Pancreas (tissue), 10 donors: ENCODE measurements around the gene STK24. TPM values are rescaled to one million over a fixed set of nuclear protein-coding genes. Genes with fewer than 3 reads are reported as not detected.

ENCODE experiments used
- ATAC-seq, 4 donors: fragments of 200-7000 bp; cut with Tn5 transposase; one replicate each; pipeline versions ENCODE4 v1.8.0 to v1.9.1; 2020; ENCODE audit warnings: mild to moderate bottlenecking in 4 of 4, moderate library complexity in 4 of 4
- DNase-seq, 6 donors: peaks; one replicate each; pipeline ENCODE4 v3.0.0-alpha.2; 2020
- FAIRE-seq: peaks from 2 replicates; lab custom pipeline; 2012; peaks lifted over from hg19 to GRCh38; lab: Jason Lieb, UNC
- H3K27ac ChIP-seq, 4 donors: fragments of 200-600 bp; sonication (generic); 1 replicate in 3 of 4; 2 replicates in 1 of 4; pipeline versions ENCODE4 v1.5.0 to v1.8.0; 2020
- H3K27me3 ChIP-seq, 4 donors: fragments of 200-600 bp; one replicate each; pipeline ENCODE4 v1.8.0; 2021
- H3K36me3 ChIP-seq, 3 donors: fragments of 200-600 bp; sonication (generic) in 1 of 3; one replicate each; pipeline versions ENCODE4 v1.5.0 to v1.8.0; 2020 to 2021
- H3K4me1 ChIP-seq, 3 donors: fragments of 200-600 bp; one replicate each; pipeline ENCODE4 v1.8.0; 2021
- H3K4me3 ChIP-seq, 4 donors: fragments of 200-600 bp; sonication (generic) in 2 of 4; one replicate each; pipeline versions ENCODE4 v1.5.0 to v1.8.0; 2020 to 2021
- H3K9me3 ChIP-seq, 4 donors: fragments of 200-600 bp; one replicate each; pipeline ENCODE4 v1.8.0; 2021
- WGBS, 2 donors: extraction: QIAGEN DNeasy Blood & Tissue Kit; methylation state at CpG; one replicate each; pipeline ENCODE4 v1.1.7; 2013; 5-methylcytosine and 5-hydroxymethylcytosine counted together
- intact Hi-C, 3 donors: fragments of 100-400 bp; cut with DNase I; formaldehyde crosslinking; loops; one replicate each; pipeline versions ENCODE4 v1.11.1 to v1.14.2; 2022
- polyA plus RNA-seq, 2 donors: library from polyadenylated mRNA; stranded (reverse); fragments of 200-250 nt; gene quantifications; one replicate each; pipeline ENCODE4 v1.2.3, GENCODE V29; 2013
- total RNA-seq, 6 donors: library from RNA; stranded (reverse); fragmentation: NEBNext Ultra II Directional in 4 of 6; extraction: Animal tissue kit (Norgen Biotek cat#: 25700) in 4 of 6; gene quantifications; one replicate each; pipeline versions ENCODE4 v1.2.1 to v1.2.4, GENCODE V29; 2021 to 2023
- TF ChIP-seq, protein P1 (sequence below), 4 donors: fragments of 200-600 bp; sonication (generic) in 3 of 4; IDR thresholded peaks; one replicate each; pipeline versions ENCODE4 v1.5.0 to v1.8.0; 2021; ENCODE audit warnings: antibody characterized with exemption in 4 of 4
- donor health status: healthy with polysubstance abuse.
- donor health status: DM: no; HTN: no; CAD: no; lungs with moderate emphysema.
- donor health status: DM: no; HTN: no; CAD: no.
- donor health status: control.
- donor health status: control.
- donor health status: Bipolar disorder and iron deficiency.
- donor health status: DM: yes; HTN: yes; CAD: no.
- donor health status: DM: no; HTN: no; CAD: no.
- donor health status: DM: no; HTN: no; CAD: no.
- donor health status: DM: yes; HTN: yes; CAD: no.

Gene STK24
- total and polyA plus RNA-seq, 8 donors, result 15.5 to 55.7 (median 37.4) TPM

GRCh38 chr13:98586400-98587345, 9.8 kb upstream of the STK24 start:
- no peak for ATAC-seq
- DNase-seq, result no peak
- H3K36me3 ChIP-seq, result no peaks in the 10 kb centered on the region
- intact Hi-C loops, result loop anchor here in 1 of 3 donors (10.0 kb wide), 1 partner anchor 58 kb away; no protein-coding TSS in a partner anchor
- 94% methylated on average over 4 of the region's 4 CpGs for WGBS, 2 donors
- H3K9me3 ChIP-seq, result no peaks in the 10 kb centered on the region
- H3K27ac ChIP-seq, result no peak overlapping the region
- no peaks in the 10 kb centered on the region for H3K27me3 ChIP-seq
- no peak overlapping the region for H3K4me3 ChIP-seq
- FAIRE-seq, result no peak
- TF ChIP-seq, protein P1, sequence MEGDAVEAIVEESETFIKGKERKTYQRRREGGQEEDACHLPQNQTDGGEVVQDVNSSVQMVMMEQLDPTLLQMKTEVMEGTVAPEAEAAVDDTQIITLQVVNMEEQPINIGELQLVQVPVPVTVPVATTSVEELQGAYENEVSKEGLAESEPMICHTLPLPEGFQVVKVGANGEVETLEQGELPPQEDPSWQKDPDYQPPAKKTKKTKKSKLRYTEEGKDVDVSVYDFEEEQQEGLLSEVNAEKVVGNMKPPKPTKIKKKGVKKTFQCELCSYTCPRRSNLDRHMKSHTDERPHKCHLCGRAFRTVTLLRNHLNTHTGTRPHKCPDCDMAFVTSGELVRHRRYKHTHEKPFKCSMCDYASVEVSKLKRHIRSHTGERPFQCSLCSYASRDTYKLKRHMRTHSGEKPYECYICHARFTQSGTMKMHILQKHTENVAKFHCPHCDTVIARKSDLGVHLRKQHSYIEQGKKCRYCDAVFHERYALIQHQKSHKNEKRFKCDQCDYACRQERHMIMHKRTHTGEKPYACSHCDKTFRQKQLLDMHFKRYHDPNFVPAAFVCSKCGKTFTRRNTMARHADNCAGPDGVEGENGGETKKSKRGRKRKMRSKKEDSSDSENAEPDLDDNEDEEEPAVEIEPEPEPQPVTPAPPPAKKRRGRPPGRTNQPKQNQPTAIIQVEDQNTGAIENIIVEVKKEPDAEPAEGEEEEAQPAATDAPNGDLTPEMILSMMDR (IDR thresholded peaks at IDR 0.05), result no peak
- peaks cover 0 to 3% (median 0%) of the 10 kb centered on the region in 3 donors for H3K4me1 ChIP-seq

GRCh38 chr13:98585946-98586345, 9.0 kb upstream of the STK24 start:
- DNase-seq (no peak), FAIRE-seq (no peak), ATAC-seq (no peak)
- H3K4me1 ChIP-seq, result peaks cover 0 to 4% (median 0%) of the 10 kb centered on the region in 3 donors
- no peaks in the 10 kb centered on the region for H3K36me3 ChIP-seq
- H3K27me3 ChIP-seq, result no peaks in the 10 kb centered on the region
- TF ChIP-seq, protein P1 (IDR thresholded peaks at IDR 0.05), result no peak
- no peaks in the 10 kb centered on the region for H3K9me3 ChIP-seq
- 20 to 26% methylated on average over 3 of the region's 3 CpGs for WGBS, 2 donors
- intact Hi-C loops, result loop anchor here in 1 of 3 donors (10.0 kb wide), 1 partner anchor 59 kb away; no protein-coding TSS in a partner anchor
- H3K27ac ChIP-seq, result no peak overlapping the region
- H3K4me3 ChIP-seq, result no peak overlapping the region

DNA sequence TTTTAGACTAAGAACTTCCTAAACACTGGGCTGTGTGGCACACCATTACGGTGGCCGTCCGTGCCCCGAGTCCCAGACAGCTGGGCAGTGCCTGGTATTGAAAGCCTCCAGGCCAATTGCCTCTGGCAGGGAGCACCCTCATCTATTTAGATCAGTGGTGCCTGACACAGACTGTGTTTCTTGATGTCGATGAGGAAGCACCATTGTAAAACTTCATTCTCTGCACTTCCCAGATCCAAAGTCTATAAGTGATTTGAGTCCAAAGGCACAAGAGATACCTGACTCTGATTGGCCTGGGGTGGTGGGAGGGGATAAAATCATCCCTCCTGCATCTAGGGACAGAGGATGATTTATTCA, 8.5 kb upstream of the STK24 start:
- H3K9me3 ChIP-seq, result no peaks in the 10 kb centered on the region
- peak in 1 of 4 donors; percentile 15 for ATAC-seq
- H3K4me1 ChIP-seq, result peaks cover 0 to 4% (median 0%) of the 10 kb centered on the region in 3 donors
- H3K36me3 ChIP-seq, result no peaks in the 10 kb centered on the region
- FAIRE-seq, result no peak
- DNase-seq, result no peak
- no peak overlapping the region for H3K4me3 ChIP-seq
- TF ChIP-seq, protein P1 (IDR thresholded peaks at IDR 0.05), result no peak
- intact Hi-C loops, result loop anchor here in 1 of 3 donors (10.0 kb wide), 1 partner anchor 59 kb away; no protein-coding TSS in a partner anchor
- WGBS, 2 donors, result 93 to 94% methylated on average over 5 of the region's 5 CpGs
- H3K27ac ChIP-seq, result no peak overlapping the region
- no peaks in the 10 kb centered on the region for H3K27me3 ChIP-seq

DNA sequence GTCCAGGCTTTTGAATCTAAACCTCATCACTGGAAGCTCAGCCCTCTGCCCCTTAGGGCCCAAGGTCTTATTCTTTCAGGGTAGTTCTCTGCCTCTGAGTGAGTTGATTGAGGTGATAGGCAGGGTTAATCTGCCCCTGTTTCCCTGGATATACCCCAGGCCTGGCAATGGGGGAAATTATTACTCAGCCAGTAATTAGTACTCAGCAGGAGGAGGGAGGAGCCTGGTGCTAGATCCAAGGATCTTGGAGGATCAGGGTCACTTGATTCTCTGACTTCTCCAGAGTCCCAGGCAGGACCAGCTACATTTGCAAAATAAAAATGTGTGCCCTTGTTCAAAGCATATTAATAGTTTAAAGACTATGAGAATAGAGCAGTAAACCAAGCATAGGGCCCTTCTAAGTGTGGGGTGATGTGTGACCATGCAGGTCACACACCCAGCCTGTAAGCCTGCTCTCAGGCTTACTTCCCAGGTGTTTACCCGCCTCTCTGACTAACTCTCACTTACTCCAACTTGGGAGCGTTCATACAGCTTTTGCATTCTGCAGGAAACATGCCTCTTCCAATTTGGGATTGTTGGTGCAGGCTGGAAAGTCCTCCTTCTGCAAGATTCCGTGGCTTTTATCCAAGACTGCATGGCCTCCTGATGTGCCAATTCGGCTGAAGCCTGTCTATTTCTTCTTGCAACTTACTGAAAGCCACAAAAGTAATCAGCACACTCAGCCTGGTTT, 7.9 kb upstream of the STK24 start:
- DNase-seq (no peak), FAIRE-seq (no peak), ATAC-seq (peak in 1 of 4 donors; percentile 41)
- WGBS, 2 donors, result 77% methylated on average over 4 of the region's 4 CpGs
- no peaks in the 10 kb centered on the region for H3K36me3 ChIP-seq
- TF ChIP-seq, protein P1 (IDR thresholded peaks at IDR 0.05), result no peak
- H3K9me3 ChIP-seq, result no peaks in the 10 kb centered on the region
- H3K4me3 ChIP-seq, result no peak overlapping the region
- H3K27ac ChIP-seq, result no peak overlapping the region
- H3K4me1 ChIP-seq, result peaks cover 0 to 4% (median 0%) of the 10 kb centered on the region in 3 donors
- intact Hi-C loops, result loop anchor here in 1 of 3 donors (10.0 kb wide), 1 partner anchor 60 kb away; no protein-coding TSS in a partner anchor
- no peaks in the 10 kb centered on the region for H3K27me3 ChIP-seq
